Stimulated activated CD8-positive, alpha-beta memory T cell treated with anti-CD3 and anti-CD28 coated beads, Interleukin-7, amount 100 ng/mL, for 4 hours (primary cell): ENCODE measurements around the gene AGBL1.
"Not testable (repeated sequence)": the region's sequence is repeated elsewhere in the genome, so short reads cannot be mapped to it uniquely, and the experiment has no call there.

Experiments
- DNase-seq, 2 donors: peaks; one replicate each; pipeline ENCODE4 v3.0.0-alpha.2; 2020; ENCODE audit warnings: low read depth in 2 of 2

Gene AGBL1

DNA sequence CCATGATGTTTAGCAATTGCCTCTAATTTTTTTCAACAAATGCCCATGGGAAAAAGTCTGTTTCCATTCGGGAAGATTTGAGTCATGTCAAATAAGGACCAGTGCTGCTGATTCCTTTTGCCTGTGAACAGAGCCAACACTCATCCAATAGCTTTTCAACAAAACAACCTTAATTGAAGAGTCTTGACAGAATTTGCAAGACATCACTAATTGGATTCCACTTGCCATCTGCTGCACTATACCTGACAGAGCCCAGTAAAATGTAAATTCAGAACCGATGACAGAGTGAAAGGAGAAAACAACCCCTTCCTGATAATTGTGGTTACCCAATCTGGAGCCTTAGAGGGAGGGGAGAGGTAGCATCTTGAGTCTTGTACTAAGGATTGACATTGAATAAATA is 426.7 kb downstream of the AGBL1 start:
- no peak for DNase-seq

DNA sequence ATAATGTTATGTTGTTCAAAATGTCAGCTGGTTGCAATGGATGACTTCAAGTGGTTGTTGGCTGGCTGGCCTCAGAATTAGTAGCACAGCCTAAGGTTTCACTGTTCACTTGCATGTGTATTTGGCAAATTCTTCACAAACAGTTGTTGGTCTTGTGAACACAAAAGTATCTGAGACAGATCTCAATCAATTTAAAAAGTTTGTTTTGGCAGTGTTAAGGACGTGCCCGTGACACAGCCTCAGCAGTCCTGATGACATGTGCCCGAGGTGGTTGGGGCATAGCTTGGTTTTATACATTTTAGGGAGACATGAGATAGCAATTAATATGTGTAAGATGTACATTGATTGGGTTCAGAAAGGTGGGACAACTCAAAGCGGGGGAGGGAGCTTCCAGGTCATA is 436.0 kb downstream of the AGBL1 start:
- no peak for DNase-seq

DNA sequence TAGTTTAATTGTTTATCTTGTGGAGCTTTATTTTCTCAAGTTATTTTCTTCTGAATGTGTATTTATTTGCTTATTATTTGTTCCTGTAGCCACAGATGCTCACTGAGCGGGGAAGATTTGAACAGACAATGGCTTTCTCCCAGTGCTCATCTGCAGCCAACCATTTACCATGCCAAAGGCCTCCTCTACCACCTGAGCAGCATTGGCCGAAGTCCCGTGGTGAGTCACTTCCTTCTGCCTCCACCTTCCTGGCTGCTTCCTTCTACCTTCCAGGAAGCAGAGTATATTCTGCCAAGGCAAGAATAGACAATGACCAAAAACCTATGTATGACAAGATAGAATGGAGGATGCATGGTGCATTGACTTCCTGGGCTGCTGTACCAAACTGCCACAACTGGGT is 443.1 kb downstream of the AGBL1 start:
- no peak for DNase-seq

DNA sequence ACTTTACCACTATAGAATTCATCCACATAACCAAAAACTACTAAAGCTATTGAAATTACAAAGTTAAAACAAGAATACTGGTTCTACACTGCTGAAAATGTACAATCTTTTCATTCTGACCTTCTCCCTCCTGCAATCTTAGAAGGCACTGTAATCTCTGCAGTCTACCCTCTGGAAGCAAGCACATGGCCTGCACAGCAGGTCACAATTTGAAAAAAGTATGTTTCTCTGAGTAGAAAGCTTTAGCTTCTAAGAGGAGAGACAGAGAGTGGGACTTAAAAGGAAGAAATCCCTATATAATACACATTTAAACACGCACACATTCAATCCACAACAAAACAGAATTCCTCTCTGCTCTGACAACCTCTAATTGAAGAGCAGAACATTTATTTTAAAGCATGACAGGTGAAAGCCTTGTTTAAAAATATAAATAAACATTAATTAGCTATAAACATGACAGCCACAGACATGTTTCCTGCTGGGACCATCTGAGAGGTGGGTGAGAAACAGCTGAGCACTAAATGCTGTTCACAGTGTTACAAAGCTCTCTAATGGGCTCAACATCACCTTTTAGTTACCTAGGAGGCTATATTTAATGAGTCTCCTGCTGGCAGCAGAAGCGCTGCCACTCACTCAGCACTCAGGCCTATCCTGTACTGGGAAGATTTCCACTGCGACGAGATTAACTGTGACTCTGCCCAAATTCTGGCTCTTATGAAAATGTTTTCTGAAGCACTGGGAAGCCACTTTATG is 447.4 kb downstream of the AGBL1 start:
- DNase-seq = no peak

DNA sequence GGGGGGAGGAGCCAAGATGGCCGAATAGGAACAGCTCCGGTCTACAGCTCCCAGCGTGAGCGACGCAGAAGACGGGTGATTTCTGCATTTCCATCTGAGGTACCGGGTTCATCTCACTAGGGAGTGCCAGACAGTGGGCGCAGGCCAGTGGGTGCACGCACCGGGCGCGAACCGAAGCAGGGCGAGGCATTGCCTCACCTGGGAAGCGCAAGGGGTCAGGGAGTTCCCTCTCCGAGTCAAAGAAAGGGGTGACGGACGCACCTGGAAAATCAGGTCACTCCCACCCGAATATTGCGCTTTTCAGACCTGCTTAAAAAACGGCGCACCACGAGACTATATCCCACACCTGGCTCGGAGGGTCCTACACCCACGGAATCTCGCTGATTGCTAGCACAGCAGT is 448.4 kb downstream of the AGBL1 start:
- not testable (repeated sequence) for DNase-seq

DNA sequence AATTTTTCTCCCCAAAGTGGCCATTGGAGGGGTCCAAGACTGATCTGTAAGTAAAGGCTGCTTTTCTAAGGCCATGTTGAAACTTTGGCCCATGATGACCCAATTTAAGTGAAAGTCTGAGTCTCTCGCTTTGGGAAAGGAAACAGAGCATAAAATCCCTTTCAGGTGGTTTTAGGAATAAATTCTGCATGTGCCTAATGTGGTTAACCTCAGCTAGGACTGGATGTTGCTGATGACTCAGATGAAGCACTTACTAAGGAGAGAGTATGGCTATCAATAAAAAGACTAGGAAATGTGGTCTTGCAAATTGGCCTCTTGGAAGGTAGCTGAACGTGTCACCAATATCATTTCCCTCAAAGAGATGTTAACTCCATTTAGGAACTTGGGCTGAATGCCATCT is 458.5 kb downstream of the AGBL1 start:
- DNase-seq = no peak

DNA sequence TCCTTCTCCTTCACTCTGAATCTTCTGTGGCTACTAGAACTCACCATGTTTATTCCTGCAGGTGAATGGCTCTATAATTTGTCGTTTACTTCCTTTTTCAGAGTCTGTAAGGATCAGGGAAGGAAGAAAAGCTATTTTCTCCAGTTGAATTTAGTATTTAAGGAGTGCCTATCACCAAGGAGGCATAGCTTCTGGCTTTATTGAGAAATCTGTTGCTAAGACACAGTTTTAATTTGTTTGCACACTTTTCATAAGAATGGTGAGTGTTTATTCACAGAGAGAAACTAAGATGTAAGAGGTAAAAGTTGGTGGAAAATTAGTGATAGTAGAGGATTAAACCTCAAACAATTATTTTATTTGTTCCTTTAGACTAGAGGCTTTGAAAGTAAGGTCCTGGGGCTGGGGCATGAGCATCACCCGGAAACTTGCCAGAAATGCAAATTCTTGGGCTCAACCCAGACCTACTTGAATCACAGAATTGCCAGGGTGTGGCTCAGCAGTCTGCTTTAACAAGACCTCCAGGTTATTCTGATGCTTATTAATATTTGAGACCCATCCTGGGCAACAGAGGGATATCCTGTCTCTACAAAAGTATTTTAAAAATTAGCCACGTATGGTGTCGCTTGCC is 461.3 kb downstream of the AGBL1 start:
- no peak for DNase-seq

DNA sequence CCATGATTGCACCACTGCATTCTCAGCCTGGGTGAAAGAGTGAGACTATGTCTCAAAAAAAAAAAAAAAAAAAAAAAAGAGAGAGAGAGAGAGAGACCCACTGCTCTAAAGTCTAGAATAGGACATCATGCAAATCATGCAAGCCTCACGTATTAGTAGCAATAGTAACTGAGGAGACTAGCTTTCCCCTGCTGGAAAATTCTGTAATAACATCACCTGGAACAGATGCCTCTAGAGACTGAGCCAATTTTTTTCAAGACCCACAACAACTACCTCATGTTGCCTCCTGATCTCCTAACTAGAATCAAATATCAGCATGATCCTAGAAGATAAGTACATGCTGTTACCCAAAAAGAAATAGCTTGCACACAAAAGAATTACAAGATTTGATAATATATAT is 461.9 kb downstream of the AGBL1 start:
- DNase-seq = no peak

DNA sequence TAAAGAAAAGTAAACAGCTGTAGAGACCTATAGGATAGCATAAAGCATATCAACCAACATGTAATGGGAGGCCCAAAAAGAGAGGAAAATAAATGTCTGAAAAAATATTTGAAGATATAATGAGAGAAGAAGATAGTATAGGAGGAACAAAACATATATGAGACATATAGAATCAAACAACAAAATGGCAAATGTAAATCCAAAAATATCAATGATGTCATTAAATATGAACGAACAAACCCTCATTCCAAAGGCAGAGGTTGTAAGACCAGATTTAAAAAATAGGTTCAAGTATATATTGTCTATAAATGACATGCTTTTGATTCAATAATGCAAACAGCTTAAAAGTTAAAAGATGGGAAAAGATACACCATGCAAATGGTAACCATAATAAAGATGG is 470.4 kb downstream of the AGBL1 start:
- DNase-seq = no peak

DNA sequence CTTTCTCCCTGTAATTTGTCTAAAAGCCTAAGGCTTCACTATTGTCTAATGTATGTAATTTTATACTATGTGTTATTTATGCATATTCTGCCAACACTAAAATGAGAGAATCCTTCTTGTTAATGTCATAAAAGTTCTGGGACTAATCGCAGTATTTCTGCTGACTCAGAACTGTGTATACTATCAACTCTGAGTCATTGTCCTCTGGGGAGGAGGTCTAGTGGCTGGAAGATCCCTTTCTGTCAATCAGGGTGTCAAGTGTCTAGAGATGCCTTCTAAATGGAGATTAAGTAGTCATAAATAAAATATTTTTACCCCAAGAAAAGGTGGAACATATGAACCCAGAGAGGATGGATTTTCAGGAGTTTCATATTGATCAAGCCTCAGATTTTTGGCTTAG is 473.4 kb downstream of the AGBL1 start:
- no peak for DNase-seq

DNA sequence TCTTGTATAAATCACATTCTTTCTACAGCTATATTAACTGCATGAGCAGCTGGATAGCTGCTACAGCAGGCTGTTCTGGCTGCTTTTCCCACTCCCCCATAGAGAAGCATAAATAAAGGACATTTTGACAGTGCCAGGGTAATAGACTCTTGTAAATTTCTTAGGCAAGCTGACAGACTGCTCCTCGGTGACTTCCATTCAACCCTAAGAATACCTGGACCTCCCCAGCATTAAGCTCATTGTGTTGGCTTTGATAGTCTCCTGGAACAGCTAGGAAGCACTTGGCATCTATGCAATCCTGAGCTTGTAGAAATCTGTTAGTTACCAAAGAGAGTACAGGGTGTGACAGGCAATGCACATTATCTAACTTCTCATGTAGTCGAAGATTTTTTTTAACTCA is 475.4 kb downstream of the AGBL1 start:
- no peak for DNase-seq

DNA sequence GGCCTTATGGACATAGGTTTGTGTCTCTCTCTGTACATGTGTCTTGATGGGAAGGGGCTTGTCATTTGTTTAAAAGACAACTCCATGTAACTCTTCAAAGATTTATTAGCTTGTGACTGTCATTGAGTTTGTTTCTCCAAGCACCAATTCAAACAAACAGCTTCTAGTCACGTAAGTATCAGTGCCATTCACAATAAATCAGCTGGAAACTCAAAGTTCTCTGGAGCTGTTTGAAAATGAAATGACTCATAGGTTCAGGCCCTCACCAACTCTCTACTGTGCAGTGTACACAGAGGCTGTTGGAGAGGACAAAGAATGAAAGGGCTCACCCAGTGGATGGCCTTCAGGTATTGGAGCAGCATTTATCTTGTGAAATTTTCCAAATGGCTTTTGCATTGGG is 476.3 kb downstream of the AGBL1 start:
- no peak for DNase-seq

DNA sequence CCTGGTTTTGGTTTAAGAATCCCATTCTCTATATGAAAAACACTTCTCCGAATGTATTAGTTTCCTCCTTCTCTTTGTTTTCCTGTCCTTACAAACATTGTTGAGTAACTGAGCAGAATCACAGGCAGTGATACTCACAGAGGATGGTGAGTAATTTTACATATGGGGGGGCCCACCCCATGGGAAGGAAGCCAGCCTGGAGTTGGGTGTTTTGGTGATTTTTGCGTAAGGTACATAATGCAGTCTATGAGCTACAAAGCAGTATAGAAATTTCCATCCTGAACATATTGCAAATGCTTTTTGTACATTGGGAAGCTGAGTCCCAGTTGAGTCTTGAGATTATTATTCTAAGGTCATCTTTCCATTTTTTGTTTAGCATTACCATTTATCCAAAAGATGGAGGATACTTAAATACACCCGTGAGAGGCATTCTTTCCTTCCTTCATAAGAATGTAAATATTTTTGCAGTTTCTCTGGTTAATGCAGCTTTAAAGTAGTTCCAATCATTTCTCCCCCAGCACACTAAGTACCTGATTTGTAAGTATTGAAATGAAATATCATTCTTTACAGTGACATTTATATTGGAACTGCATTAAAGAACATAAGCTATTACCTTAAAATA is 476.8 kb downstream of the AGBL1 start:
- no peak for DNase-seq

DNA sequence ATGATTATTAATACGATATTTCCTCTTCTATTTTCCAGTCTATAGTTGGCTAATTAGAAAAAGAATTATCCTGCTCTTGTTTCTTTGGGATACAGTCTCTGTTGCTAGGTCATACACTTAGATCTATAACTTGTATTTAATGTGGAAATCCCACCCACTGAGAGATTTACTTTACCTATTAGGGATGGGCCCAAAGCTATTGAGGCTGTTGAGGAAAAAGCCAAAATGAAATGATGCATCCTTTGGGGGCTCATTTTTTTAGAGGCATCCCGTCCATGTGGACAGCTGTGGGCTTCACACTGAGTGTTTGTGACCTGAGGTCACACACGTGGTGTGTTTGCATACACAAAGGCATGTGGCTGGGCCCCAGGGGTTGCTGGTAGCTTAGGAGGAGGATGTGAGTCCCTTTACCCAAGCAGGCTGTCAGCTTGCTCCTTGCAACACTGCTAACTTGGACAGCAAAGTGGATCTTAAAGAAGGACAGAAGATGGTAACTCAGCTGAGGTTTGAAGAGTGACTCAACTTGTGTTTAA is 477.4 kb downstream of the AGBL1 start:
- DNase-seq = no peak

DNA sequence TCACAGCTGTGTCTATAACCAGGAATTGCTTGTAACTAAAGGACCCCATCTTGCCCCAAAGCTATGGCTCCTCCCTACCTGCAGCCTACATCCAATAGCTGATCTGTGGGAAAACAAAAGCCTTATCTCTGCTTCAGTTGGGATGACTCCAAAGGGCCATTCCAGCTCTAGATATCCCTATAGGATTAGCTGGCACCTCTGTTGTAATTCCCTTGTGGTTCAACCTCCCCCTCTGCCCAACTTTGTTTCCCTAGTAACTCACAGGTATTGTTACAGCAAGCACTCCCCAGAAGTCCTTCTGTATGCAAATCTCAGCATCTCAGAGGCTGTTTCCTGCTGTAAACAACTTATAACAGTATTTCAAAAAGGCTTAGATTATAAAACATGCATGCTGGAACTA is 478.6 kb downstream of the AGBL1 start:
- DNase-seq = no peak

DNA sequence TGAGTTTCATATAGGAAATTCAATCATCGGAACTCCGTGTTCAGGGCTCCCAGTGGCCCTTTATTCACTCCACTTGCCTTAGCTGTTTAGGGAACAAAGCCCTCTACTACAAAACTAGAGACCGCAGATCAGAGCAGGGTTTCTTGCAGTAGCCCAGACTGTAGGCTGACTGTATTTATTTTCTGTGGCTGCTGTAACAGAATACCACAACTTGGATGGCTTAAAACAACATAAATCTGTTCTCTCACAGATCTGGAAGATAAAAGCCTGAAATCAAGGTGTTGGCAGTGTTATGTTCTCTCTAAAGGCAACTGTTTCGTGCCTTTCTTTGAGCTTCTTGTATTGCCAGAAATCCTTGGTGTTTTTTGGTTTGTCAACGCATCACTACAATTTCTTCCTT is 479.0 kb downstream of the AGBL1 start:
- no peak for DNase-seq

DNA sequence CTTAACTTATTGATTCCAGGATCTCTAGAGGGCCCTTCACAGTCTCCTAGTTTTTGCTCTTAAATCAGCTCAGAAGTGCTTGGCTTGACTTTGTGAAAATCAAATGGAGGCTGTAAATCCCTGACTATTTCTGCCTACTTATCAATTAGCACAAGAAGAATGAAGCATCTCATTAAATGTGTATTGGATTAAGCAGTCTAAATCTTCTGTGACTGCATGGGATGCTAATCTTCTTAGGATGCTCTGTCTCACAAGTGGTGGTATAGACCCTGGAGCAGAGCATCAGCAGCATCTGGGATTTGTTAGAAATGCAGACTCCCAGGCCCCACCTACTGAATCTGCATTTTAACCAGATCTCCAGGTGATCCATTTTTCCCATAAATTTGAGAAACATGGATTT is 488.7 kb downstream of the AGBL1 start:
- DNase-seq = no peak

DNA sequence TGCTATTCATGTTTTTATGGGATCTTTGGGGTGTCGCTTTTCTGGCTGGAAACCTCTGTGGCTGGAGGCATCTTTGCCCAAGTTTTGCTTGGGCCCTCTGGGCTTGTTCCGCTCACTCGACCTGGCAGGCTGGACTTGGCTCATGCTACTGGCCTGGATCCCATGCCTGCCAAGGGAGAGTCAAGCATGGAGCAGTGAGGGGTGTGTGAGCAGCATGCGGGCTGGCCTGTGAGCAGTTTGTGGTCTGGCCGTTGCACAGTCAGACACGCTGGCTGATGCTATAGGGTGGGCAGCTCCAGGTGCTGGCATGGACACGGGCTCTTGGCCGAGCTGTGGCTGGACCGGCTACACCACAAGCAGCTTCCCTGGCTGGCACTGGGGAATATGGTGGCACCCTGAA is 491.1 kb downstream of the AGBL1 start:
- no peak for DNase-seq

DNA sequence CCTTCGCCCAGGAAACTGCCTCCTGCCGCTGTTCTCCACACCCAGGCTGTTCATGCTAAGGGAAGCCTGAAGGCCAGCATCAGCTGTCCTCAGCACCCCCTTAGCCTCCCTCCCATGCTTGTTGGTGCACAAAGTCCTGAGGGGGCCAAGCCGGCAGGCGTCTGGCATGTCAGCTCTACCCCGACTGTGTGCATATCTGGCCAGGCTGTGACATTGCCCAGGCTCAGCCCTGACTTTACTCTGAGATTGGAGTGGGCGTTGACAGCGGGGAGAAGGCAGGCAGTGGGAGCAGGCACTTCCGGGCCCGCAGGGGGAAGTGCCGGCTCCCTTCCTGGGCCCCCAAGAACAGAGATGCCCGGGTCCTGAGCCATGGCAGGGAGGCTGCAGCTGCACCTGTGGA is 492.2 kb downstream of the AGBL1 start:
- DNase-seq = no peak

DNA sequence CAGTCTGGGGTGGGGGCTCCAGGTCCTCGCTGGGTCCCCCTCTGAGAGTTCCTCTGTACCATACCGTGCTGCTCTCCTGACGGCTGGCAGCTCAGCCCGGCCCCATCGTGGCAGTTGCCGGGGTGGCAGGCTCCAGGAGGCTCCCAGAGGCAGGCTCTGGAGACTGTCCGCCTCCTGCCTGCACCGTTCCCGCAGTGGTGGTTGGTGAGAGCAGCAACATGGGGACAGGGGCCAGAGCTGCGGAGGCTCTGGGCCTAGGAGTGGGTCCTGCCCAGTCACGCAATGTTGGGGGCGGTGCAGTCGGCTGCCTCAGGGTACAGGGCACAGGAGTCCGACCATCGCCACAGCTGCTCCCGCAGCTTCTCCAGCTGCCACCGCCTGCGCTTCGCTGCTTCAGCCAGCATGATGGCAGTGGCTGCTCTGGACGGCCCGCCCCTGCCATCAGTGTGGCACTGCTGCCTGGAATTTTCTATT is 492.7 kb downstream of the AGBL1 start:
- no peak for DNase-seq

DNA sequence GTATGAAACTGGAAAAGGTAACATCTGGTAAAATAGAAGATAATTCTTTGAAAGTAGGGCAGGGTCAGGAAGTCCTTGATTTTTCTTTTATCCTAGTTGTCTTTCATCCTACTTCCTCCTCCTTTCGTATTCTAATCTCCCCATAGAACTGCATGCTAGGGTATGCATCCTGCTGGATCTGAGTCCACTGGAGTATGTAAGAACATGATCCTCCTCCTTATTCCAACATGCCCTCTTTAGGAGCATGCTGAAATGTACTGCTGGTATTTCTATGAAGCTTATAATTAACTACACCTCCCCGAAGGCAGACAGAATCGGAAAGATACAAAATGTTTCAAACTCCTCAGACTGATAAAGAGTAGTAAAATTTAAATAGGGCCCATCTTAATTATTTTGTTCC is 493.8 kb downstream of the AGBL1 start:
- no peak for DNase-seq

DNA sequence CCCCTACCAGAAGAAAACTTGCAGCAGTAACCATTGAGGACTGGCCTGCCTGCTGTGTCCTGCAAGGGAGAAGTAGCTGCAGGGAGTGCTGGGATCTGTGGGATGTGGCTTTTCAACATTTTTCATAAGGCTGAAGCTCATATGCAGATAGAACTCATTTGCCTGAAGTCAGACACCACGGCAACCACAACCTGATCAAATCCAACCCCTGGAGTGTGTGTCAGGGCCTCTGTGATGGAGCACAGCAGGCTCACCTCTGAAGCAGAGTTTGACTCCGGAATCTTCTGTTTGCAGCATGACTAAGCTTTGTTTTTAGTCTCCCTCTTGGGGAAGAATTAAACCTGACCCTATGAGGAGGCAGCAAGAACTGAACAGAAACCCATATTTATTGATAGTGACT is 508.7 kb downstream of the AGBL1 start:
- no peak for DNase-seq

DNA sequence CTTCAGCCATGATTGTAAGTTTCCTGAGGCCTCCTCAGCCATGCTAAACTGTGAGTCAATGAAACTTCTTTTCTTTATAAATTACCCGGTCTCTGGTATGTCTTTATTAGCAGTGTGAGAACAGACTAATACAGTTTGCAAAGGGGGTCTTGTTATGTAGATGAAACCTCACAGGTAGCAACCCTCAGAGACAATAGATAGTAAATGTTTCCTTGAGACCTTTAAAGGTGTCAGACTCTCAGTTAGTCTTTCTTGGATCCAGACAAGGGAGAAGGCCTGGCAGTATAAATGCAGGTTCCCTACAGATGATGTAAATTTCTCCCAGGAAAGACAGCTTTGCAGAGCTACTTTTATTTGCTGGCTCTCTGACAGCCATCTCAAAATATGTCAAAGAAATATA is 510.8 kb downstream of the AGBL1 start:
- no peak for DNase-seq
